Stimulated activated CD4-positive, alpha-beta T cell treated with anti-CD3 and anti-CD28 coated beads, Interleukin-15, amount 100 ng/mL, for 48 hours (primary cell): ENCODE data around the gene AP1B1.
"Not testable (repeated sequence)": the region's sequence is repeated elsewhere in the genome, so short reads cannot be mapped to it uniquely, and the experiment has no call there.

Experiments
- DNase-seq, 2 donors: peaks; one replicate each; pipeline ENCODE4 v3.0.0-alpha.2; 2020; ENCODE audit warnings: low read depth in 2 of 2

AP1B1 gene

GRCh38 chr22:29386708-29387107 is 1.7 kb downstream of the AP1B1 start:
- DNase-seq, result no peak

DNA sequence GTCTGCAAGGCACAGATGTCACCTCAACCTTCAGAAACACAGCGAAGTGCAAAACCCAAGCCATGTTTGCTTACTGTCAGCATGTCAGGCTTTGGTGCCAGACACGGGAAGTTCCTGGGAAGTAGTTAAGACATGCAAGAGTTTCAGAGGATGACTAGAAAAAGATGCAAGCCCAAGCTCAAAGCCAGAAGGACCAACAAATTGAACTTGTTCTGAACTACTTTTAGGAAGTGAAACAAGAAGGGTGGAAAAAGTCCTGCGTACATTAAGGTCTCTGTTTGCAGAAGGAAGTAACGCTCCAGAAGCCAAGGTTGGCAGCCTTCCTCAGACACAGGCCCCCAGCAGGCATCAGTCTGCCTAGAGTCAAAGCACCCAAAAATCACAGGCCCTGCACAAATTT is 2.6 kb downstream of the AP1B1 start:
- DNase-seq, result no peak

DNA sequence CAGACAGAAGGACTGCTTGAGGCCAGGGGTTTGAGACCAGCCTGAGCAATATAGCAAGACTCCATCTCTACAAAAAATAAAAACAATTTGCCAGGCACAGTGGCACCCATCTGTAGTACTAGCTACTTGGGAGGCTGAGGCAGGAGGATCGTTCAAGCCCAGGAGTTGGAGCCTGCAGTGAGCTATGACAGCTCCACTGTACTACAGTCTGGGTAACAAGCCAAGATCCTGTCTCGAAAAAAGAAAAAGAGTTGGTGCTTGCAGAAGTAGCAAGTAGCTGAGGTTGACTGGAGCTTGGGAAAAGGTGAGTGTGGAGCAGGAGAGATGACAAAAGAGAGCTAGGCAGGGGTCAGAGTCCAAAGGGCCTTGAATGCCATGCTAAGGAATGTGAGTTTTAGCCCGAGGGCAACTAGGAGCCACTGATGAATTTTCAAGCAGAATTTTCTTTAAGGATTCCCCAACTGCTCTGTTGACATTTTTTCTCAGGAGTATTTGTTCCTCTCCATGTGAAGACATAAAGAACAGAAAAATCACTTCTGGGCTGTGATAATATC is 3.1 kb downstream of the AP1B1 start:
- no peak for DNase-seq

GRCh38 chr22:29383740-29384139 is 4.6 kb downstream of the AP1B1 start:
- DNase-seq, result no peak

- no peak for DNase-seq
These were observed 5.6 kb downstream of the AP1B1 start for GRCh38 chr22:29382580-29383302.

GRCh38 chr22:29380856-29381255 is 7.5 kb downstream of the AP1B1 start:
- DNase-seq, result no peak

- DNase-seq, result no peak
These were observed 8.2 kb downstream of the AP1B1 start for GRCh38 chr22:29380032-29380781.

GRCh38 chr22:29379258-29379657 is 9.1 kb downstream of the AP1B1 start:
- DNase-seq, result no peak

DNA sequence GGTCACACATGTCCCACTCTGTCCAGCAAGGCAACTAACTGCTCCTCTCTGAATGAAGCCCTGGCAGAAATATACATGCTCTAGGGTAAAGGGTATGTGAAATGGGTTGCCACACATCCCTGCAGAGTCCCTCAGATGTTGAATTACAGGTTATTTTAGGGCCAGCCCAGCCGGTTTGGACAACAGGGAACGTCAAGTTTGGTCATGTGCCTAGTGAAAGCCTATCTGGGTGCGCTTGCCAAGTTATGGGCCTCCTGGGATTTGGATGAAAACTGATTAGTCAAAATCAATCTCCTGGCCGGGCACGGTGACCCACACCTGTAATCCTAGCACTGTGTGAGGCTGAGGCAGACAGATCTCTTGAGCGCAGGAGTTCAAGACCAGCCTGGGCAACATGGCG is 10.4 kb downstream of the AP1B1 start:
- DNase-seq, result no peak

- not testable (repeated sequence) for DNase-seq
These were observed 11.7 kb downstream of the AP1B1 start for GRCh38 chr22:29376705-29377104.

- no peak for DNase-seq
These were observed 12.8 kb downstream of the AP1B1 start for GRCh38 chr22:29375398-29376076.

- DNase-seq, result not testable (repeated sequence)
These were observed 13.6 kb downstream of the AP1B1 start for GRCh38 chr22:29374806-29375205.

DNA sequence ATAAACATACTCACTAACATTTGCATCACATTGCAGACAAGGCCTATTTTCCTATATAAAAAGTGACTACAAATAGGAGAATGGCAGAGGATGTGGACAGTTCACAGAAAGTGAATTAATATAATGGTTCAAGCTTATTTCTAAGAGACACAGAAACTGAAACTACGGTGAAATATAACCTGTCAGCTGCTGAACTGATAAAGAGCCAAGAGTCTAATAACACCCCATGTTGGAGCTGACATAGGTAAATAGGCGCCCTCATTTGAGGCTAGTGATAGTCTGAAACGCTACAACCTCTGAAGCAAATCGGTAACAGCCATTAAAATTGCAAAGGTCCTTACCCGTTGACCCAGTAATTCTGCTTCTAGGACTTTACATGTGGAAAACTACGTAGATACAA is 14.0 kb downstream of the AP1B1 start:
- DNase-seq, result no peak

GRCh38 chr22:29370537-29370936 is 17.8 kb downstream of the AP1B1 start:
- DNase-seq, result no peak

DNA sequence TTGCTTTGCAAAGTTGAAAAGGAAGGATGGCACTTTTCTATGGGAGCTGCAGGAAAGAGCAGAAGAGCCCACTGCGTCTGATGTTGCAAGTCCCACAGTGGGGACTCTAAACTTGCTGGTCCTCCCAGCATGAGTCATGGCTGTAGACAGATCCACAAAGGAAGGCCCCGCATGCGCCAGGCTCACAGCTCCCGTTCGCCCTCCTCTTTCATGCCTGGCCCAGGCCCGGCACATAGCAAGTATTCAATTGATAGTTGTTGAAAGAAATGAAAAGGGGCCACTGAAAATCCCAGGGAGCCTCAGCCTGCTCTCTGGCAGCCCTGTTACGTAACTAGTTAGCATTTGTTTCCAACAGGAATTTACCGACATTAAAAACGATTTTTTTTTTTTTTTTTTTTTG is 18.9 kb downstream of the AP1B1 start:
- DNase-seq, result no peak

DNA sequence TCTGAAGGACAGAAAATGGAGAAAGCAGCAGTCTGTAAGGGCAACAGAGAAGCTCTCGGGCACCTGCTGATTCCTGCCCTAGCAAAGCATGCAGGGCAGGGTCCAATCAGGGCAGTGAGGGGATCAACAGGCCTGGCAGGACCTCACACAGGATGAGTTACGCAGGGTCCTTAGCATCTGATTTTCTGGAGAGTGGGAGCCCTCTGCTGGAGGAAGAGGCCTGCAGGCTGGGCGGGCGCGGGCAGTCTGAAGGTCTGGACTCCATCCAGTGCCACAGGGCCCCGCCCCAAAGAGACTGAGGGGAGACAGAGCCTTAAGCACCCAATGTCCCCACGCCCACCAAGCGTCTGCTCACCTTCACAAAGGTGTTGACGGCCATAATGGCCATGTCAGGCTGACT is 28.9 kb downstream of the AP1B1 start:
- DNase-seq, result no peak

- not testable (repeated sequence) for DNase-seq
These were observed 31.0 kb downstream of the AP1B1 start for GRCh38 chr22:29357193-29357890.

GRCh38 chr22:29353860-29354259 is 34.5 kb downstream of the AP1B1 start:
- DNase-seq, result no peak

GRCh38 chr22:29353286-29353685 is 35.1 kb downstream of the AP1B1 start:
- DNase-seq, result no peak

- no peak for DNase-seq
These were observed 35.6 kb downstream of the AP1B1 start for GRCh38 chr22:29352778-29353177.

DNA sequence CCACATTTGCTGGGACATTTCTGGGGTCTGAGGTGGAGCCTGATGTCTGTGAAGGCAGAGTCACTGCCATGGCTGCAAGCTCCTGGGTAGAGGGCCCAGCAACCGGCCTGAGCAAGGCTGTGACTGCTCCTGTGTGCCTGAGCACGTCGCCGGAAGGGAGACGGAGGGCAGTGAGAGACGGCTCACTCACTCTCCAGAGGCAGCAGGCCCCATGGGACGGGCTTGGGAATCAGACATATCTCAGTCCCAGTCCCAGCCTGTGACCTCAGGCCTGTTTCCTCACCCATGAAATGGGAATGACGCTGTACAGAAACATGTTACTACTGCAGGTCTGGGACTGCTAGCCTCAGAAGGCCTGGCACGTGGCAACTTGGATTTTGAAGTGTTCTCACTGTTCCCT is 36.5 kb downstream of the AP1B1 start:
- no peak for DNase-seq

DNA sequence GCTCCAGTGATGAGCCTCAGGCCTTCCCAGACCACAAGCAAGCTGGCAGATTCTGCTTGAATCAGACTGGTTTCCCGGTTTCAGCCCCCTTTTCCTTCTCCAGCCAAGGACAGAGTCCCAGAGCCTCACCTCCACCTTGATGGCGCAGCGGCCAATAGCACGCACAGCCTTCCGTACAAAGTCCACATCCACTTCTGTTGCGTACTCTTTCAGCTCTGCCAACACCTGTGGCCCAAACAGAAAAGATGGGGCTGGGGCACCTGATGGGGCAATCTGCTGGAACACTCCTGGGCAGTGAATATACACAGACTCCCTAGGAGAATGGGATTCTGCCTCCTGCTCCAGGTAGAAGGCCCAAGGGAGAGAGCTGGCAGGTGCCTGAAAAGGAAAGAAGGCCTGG is 37.3 kb downstream of the AP1B1 start:
- DNase-seq, result no peak
